Erythroblast (primary cell): ENCODE measurements around the gene MAN1A2.

Experiments used
- GATA1 ChIP-seq: IDR thresholded peaks from 2 replicates; pipeline ENCODE4 v1.6.1; 2011; ENCODE audit warnings: low read depth, mild to moderate bottlenecking, control low read depth, low read length, moderate library complexity
- POLR2A ChIP-seq: IDR thresholded peaks from 2 replicates; pipeline ENCODE4 v1.6.1; 2011; ENCODE audit warnings: mild to moderate bottlenecking, low read length

GRCh38 chr1:117467336-117467735 is 100.1 kb downstream of the MAN1A2 start:
- TF ChIP-seq POLR2A (no peak), GATA1 (no peak)
